Coronary artery (tissue), 2 donors: Measurements from ENCODE around the gene ODF4.

Experiments used
- DNase-seq: peaks from one replicate; pipeline ENCODE4 v3.0.0-alpha.2; 2017; ENCODE audit warnings: low spot score
- H3K27ac ChIP-seq, 2 donors: fragments of 200-600 bp; sonication (generic); one replicate each; pipeline ENCODE4 v1.5.1; 2016 to 2019
- H3K4me3 ChIP-seq: fragments of 200-600 bp; sonication (generic); 2 replicates; pipeline ENCODE4 v1.5.1; 2016; ENCODE audit warnings: mild to moderate bottlenecking, moderate library complexity
- TF ChIP-seq, protein P1 (sequence below): fragments of 200-600 bp; sonication (generic); IDR thresholded peaks from one replicate; pipeline ENCODE4 v1.5.1; 2019; ENCODE audit warnings: antibody characterized with exemption

ODF4 gene

DNA sequence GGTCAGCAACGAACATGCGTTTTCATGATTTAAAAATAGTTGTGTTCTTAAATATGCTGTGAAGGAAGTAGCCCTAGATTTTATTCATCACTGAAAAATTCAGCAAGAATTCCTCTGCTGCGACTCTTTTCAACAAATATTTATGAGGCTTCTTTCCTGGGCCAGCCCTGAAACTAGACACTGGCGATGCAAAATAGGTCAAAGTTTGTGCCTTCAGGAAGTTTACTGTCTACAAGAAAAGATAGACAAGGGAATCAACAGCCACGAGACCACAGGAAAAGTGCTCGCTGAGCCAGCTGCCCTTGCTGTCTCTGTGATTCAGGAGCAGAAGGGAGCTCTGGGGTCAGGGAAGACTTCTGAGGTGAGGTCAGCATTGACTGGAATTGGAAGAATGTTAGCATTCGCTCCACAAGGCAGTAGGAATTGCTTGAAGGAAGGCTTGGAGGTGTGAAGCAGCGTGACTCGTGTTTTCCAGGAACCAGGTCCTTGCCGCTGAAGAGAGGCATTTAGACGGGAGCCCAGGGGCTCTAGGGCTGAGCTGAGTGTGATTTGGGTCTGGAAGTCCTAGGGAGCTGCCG, 45.2 kb downstream of the ODF4 start:
- no peak overlapping the region for H3K27ac ChIP-seq
- TF ChIP-seq, protein P1, sequence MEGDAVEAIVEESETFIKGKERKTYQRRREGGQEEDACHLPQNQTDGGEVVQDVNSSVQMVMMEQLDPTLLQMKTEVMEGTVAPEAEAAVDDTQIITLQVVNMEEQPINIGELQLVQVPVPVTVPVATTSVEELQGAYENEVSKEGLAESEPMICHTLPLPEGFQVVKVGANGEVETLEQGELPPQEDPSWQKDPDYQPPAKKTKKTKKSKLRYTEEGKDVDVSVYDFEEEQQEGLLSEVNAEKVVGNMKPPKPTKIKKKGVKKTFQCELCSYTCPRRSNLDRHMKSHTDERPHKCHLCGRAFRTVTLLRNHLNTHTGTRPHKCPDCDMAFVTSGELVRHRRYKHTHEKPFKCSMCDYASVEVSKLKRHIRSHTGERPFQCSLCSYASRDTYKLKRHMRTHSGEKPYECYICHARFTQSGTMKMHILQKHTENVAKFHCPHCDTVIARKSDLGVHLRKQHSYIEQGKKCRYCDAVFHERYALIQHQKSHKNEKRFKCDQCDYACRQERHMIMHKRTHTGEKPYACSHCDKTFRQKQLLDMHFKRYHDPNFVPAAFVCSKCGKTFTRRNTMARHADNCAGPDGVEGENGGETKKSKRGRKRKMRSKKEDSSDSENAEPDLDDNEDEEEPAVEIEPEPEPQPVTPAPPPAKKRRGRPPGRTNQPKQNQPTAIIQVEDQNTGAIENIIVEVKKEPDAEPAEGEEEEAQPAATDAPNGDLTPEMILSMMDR = no peak
- no peak for DNase-seq

DNA sequence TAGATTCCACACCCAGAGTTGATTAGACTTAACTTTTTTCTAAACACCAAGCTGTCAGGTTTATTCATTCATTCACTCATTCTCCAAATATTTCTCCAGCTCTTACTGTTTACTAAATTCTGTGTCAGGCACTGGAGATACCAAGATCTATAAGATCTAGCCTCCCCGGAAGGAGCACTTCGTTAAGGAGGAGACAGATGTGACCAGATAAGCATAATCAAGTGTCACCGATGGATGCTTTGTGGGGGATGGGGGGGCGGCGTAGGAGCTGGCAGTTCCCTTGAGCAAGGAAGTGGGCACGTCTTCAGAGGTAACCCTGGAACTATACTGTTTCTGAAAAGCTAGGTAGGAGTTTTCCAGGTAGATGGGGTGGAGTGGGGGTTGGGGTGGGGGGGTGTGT, 47.2 kb downstream of the ODF4 start:
- no peak overlapping the region for H3K4me3 ChIP-seq
- TF ChIP-seq, protein P1 = no peak
- DNase-seq = no peak
- H3K27ac ChIP-seq = no peak overlapping the region

More for the DNA sequence above, 45.2 kb downstream of the ODF4 start:
- H3K4me3 ChIP-seq = peak overlapping the region; percentile 96

DNA sequence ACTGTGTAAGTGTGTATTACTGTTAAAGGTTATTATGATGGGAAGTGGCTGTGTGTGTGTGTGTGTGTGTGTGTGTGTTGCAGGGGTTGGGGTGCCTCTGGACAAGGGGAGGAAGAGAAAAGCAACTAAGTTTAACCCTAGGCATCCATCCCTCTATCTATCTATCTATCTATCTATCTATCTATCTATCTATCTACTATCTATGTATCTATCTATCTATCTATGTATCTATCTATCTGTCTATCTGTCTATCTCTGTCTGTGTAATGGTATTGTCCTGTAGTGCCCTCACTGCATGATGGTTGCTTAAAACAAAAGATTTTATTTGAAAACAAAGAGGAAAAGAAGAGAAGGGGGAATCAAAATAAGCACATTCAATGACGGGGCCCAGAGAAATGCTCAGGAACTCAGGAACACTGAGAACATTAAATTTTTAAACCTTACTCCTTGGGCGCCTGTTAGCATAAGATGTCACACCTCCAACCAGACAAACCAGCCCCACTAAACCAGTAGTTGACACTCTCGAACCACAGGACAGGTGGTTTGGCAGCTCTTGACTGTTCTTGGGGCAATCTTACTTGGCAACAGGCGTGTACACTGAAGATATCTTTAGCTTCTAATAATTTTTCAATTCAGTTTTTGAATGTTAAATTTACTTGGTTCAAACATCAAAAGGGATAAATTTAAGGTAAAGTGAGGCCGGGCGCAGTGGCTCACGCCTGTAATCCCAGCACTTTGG, 48.4 kb downstream of the ODF4 start:
- H3K4me3 ChIP-seq = no peak overlapping the region
- no peak overlapping the region for H3K27ac ChIP-seq
- TF ChIP-seq, protein P1 = no peak
- DNase-seq = no peak

DNA sequence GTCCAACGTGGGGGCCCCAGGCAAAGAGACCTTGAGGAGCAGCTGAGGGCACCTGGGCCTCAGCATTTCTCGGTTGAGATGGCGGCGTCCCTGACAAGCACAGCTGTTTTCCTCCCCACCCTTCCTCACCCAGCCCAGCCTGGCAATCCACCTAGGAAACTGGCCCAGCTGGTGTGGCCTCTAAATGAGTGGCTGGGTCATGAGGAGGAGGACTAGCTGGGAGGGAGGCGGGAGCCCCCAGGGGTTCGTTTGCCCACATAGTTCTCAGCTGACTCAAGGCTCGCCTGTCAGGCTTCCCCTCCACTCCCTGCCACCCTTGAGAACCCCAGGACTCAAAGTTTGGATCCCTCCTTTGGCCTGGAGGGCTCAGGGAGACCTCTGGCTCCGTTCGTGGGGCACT, 52.1 kb downstream of the ODF4 start:
- no peak overlapping the region for H3K27ac ChIP-seq
- TF ChIP-seq, protein P1 = no peak
- no peak overlapping the region for H3K4me3 ChIP-seq
- DNase-seq = no peak

DNA sequence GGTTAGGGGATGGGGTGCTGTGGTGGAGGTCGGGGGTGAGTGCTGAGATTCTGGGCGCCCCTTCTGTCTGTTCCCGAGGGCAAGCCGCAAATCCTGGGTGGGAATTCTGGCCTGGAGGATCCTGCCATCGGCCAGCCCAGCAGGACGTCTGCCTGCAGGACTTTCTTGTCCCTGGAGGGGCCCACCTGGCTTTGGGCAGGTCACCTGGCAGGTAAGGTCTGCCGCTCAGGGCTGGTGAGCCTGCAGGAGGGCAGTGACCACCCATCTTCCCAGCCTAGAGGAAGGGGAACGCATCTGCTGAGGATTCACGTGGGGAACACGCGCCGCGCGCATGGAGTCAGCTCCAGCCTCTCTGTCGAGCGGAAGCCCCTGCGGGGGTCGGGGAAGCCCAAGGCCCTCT, 52.6 kb downstream of the ODF4 start:
- no peak overlapping the region for H3K4me3 ChIP-seq
- TF ChIP-seq, protein P1 = no peak
- no peak for DNase-seq
- H3K27ac ChIP-seq = no peak overlapping the region

DNA sequence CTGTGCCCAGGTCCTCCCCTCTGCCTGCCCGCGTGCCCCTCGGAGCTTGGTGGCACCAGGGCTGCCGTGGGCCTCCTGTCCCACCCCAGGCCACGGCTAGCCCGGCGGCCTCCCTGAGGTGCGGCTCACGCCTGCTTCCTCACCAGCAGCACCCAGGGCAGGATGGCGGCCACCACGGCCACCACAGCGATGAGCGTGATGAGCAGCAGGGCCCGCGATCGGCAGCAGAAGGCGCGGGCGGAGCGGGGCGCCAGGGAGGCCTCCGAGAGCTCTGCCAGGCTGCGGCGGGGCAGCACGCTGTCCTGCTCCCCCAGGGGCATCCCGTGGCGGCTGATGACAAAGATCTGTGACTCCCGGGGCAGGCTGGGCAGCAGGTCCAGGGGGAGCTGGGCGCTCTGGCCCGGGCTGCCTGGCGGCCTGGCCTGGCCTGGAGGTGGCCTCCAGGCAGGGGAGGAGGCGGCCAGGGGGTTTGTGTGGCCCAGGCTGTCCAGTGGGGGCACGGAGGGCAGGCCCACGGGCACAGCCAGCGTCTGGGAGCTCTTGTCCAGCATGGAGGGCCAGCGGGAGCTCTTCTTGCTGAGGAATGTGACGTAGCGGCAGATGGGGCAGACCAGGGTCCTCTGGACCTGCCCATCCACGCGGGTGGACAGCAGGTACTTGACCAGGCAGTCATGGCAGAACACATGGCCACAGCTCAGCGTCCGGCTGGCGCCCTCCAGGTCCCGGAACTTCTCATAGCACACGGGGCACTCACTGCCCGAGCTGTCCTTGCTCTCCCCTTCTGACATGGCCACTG, 53.2 kb downstream of the ODF4 start:
- Histone ChIP-seq H3K27ac (no peak overlapping the region), H3K4me3 (no peak overlapping the region)
- no peak for DNase-seq
- TF ChIP-seq, protein P1 = no peak
